Measurements from ENCODE around the gene SLC35F5.
"Not testable (repeated sequence)": the region's sequence is repeated elsewhere in the genome, so short reads cannot be mapped to it uniquely, and the experiment has no call there.

Gene SLC35F5

GRCh38 chr2:113755035-113755834 lies 1.2 kb downstream of the SLC35F5 start:
- DNase-seq: peak; percentile 11

- no peak for DNase-seq
These were observed 2.3 kb downstream of the SLC35F5 start for GRCh38 chr2:113754160-113754559.

DNA sequence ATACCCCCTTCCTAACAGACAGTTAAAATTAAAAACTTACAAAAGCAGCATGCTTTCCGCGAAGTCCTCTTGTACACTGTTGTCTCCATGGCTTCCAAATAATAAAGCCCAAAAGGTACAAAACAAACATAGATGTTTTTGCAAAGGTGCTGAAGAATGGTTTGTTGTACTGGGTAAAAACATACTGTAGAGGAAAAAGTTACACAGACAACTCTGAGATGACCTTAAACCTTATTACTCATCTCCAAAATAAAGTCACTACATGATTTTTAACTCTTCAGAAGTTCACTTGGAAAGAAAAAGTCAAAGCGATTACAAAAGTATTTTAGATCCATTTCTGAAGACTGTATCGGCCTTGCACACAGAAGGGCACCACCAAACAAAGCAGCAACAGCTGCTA lies 6.1 kb downstream of the SLC35F5 start:
- no peak for DNase-seq

GRCh38 chr2:113741091-113741490 lies 15.4 kb downstream of the SLC35F5 start:
- DNase-seq: no peak

- DNase-seq: no peak
These were observed 16.6 kb downstream of the SLC35F5 start for GRCh38 chr2:113739849-113740248.

DNA sequence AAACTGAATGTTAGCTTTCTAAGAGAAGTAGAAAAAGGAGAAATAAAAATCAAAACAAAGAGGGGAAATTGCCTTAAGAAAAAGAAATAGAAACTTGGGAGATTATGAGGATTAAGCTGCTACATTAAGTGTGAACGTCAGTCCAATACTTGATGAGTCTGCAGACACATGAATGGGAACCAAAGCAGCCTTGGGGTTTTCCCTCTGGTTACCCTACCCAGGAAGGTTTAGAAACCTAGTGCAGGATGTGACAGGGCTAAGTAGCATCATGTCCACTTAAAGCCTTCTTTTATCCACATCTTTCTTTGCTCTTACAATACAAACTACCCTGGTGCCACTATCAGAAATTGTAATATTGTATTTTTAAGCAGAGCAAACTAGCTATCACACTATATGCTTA lies 22.3 kb downstream of the SLC35F5 start:
- no peak for DNase-seq

GRCh38 chr2:113724010-113724409 lies 32.4 kb downstream of the SLC35F5 start:
- DNase-seq: no peak

DNA sequence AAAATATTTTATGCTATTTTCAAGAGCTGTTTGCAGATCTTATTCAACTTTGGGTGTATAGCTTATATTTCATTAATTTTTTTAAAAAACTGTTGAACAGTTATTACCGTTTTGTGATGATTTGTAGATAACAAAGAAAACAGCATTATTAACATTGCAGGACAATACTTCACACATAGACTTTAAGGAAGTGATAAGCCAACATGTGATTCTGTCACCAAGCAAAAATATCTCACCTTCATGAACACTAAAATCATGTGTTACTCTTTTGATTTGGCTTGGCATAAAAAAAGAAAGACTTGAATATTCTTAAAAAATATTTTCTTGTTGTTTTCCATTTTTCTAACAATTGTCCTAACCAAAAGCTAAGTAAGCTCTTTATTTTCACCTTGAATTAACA lies 33.0 kb downstream of the SLC35F5 start:
- DNase-seq: no peak

DNA sequence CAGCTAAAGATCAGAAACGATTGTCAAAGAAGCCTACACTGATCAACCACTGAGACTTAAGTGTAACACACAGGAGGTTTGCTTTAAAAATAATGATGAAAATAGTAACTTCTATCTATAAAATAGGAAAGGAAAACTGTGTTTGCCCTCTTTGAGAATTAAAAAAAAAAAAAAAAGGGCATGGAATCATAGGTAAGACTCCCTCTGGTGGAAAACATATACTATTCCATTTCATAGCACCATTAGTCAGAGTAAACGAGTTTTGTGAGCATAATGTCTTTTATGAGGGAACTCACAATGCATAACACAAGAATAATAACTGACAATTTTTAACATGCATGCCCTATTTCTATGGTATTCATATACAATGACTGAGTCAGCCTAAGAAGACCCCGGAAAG lies 36.3 kb downstream of the SLC35F5 start:
- no peak for DNase-seq

DNA sequence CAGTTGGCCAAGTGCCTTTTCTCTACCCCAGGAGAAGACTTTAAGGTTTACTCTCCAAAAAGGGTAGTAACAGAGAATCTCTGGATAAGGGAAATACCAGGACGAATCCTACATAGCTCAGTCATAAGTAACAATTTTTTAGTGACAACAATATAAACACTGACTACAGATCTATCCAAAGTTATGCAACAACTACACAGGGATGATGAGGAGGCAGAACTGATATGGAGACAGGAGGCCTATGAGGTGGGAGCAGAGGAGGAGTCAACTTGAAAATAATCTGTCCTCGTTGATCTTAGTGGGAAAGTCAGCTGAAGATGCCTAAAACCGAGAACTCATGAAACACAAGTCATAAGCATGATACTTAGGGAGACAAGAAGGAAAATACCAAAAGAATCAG lies 40.2 kb downstream of the SLC35F5 start:
- DNase-seq: no peak

- DNase-seq: no peak
These were observed 43.5 kb downstream of the SLC35F5 start for GRCh38 chr2:113712941-113713340.

DNA sequence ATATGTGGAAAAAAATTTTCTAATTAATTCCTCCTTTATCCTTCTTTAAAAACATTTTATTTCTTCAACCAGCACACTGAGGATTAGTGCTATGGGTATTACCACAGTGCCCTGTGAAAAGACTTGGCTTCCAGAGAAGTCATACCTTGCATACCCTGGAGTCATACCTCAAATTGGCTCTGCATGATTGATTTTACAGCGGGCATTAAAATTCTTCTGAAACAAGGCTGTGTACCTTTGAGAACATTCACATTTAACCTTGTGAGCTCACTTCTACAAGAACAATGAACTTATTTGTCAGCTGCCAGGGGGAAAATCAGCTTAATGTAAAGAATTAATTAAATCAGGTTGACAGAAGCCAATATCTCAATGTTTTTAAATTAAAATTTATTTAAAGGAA lies 44.6 kb downstream of the SLC35F5 start:
- DNase-seq: peak; percentile 39

- DNase-seq: no peak
These were observed 47.4 kb downstream of the SLC35F5 start for GRCh38 chr2:113709022-113709421.

GRCh38 chr2:113707106-113707505 lies 49.3 kb downstream of the SLC35F5 start:
- DNase-seq: no peak

DNA sequence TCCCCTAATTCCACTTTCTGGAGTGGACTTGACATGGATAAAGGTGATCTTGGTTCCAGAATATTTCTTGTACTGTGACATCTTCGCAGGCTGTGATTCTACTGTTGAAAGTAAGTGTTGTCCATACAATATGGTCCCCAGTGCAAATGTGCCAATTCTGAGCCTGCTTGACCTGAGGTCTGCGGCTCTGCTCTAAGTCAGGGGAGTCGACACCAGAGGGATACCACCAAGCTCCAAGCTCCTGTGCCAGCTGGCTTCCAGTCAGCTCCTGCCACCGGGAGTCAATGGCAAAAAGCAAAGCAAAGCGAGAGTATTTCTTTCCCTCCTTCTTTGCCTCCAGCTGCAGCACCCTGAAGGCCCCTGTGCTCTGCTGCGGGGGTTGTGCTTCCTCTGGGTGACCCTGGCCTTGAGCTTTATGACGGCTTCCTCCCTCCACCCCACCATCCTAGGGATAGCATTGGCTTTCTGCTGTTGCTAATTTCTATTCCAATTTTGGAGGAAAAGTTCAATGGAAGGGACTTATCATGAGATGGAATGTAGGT lies 50.4 kb downstream of the SLC35F5 start:
- no peak for DNase-seq

DNA sequence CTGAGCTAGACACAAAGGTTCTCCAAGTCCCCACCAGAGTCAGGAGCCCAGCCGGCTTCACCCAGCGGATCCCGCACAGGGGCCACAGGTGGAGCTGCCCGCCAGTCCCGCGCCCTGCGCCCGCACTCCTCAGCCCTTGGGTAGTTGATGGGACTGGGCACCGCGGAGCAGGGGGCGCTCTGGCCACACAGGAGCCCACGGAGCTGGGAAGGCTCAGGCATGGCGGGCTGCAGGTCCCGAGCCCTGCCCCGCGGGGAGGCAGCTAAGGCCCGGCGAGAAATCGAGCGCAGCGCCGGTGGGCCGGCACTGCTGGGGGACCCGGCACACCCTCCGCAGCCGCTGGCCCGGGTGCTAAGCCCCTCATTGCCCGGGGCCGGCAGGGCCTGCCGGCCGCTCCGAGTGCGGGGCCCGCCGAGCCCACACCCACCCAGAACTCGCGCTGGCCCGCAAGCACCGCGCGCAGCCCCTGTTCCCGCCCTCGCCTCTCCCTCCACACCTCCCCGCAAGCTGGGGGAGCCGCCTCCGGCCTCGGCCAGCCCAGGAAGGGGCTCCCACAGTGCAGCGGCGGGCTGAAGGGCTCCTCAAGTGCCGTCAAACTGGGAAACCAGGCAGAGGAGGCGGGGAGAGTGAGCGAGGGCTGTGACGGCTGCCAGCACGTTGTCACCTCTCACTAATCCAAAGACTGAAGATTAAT lies 52.0 kb downstream of the SLC35F5 start:
- not testable (repeated sequence) for DNase-seq

GRCh38 chr2:113703386-113704299 lies 52.8 kb downstream of the SLC35F5 start:
- peak; percentile 13 for DNase-seq

DNA sequence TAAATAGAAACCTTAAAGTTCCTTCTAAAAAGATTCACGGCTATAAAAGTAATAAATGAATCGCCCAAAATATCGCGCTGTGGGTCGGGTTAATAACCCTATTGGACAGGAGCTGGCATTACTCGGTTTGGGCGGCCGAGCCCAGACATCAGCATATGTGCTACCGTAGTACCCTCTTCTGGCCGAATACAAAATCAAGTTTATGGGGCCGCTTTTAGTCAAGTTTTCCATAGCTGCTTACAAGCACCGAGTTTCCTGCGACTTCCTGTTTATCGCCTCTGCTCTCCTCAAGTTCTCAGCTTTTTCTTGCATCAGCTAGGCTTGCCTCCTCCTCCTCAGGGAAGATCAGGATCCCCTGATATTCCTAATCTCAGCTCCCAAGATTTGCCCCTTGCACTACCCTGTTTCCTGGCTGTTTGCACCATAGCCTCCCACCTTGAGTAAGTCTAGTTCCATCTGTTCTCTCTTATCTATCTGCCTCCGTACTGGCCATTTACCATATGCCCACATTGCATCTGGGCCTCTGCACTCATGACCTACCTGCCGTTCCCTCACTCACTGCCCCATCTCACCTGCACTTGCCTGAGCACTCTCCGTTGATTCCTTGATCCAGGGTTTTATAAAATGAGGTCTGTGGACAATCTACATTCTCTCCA lies 56.1 kb downstream of the SLC35F5 start:
- DNase-seq: no peak

GRCh38 chr2:113698892-113699447 lies 57.5 kb downstream of the SLC35F5 start:
- no peak for DNase-seq

DNA sequence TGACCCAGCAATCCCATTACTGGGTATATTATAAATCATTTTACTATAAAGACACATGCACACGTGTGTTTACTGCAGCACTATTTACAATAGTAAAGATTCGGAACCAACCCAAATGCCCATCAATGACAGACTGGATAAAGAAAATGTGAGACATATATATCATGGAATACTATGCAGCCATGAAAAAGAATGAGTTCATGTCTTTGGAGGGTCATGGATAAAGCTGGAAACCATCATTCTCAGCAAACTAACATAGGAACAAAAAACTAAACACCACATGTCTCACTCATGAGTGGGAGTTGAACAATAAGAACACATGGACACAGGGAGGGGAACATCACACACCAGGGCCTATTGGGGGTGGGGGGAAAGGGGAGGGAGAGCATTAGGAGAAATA lies 58.2 kb downstream of the SLC35F5 start:
- DNase-seq: not testable (repeated sequence)

DNA sequence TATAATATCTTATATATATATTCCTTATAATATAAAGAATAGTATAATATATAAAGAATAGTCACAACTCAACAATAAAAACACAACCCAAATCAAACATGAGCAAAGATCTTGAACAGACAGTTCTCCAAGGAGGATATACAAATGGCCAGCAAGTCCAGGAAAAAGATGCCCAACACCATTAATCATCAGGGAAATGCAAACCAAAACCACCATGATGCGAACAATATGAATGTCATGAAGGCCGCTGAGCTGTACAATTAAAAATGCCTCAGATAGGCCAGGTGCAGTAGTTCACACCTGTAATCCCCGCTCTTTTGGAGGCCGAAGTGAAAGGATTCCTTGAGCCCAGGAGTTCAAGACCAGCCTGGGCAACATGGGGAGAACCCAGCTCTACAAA lies 58.9 kb downstream of the SLC35F5 start:
- DNase-seq: no peak

DNA sequence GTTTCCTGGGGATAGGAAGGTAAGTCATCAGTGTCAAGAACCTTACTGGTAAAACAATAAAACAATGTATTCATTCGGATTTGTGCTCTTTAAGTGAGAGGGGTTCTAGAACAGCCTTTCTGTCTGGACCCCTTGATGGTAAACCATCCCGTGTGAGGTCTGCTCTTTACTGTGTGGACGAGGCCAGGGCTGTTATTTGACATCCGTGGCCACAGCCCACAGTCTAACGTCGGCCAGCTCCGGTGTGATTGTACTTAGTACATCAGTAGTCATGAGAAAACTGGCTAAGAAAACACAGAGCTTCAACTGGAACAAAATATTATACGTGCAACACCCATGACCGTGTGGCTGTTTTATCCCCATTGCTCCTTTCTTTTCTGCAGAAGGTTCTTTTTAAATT lies 62.0 kb downstream of the SLC35F5 start:
- DNase-seq: no peak

Measured in eye (tissue), 1 donor.